T-helper 22 cell (primary cell): Measurements from ENCODE around the gene RGS7.
"Not testable (repeated sequence)": the region's sequence is repeated elsewhere in the genome, so short reads cannot be mapped to it uniquely, and the experiment has no call there.

Experiments used
- DNase-seq: peaks from one replicate; pipeline ENCODE4 v3.0.0-alpha.2; 2020; ENCODE audit warnings: low read depth

RGS7 gene

DNA sequence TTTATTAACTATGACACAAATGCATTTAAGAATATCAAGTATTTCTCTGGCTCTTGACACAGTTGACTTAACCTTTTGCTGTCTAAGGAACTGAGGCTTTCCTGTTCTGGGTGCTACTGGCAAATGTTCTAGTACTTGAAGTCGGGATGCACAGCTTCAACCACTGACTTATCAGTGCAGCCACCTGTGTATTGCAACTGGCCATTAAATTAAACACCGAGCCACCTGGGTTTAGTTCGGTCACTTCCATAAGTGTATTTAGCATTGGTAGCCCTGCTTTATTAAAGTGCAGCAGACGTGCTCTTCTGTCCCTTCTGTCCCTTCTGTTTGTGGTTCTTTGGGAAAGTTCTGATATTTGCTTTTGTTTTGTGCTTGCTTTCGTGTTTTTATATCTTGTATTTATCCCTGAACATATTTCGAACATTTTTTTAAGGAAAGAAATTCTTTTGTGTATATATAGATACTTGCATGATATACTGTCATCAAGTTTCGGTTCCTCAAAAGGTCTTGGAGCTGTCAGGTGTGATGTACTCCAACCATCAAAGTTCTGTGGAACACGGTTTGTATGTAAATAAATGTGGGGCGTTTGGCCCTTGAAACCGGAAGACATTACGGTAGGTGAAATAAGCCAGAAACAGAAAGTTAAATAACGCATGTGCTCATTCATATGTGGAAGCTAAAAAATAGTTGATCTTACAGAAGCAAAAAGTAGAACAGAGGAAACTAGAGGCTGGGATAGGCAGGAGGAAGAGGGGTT is 447.1 kb downstream of the RGS7 start:
- DNase-seq: no peak

GRCh38 chr1:240906477-240906876 is 450.5 kb downstream of the RGS7 start:
- no peak for DNase-seq

GRCh38 chr1:240905225-240905765 is 451.7 kb downstream of the RGS7 start:
- DNase-seq: no peak

GRCh38 chr1:240895424-240895823 is 461.6 kb downstream of the RGS7 start:
- not testable (repeated sequence) for DNase-seq

DNA sequence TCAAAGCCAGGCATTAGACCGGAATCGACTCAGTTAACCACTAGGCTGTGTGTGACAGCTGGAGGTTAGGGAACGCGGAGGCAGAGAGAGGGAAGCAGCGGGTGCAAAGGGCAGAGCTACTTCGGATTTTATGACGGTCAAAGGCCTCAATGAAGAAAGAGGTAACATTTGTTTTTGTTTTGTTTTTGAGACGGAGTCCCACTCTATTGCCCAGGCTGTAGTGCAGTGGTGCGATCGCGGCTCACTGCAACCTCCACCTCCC is 468.3 kb downstream of the RGS7 start:
- no peak for DNase-seq

DNA sequence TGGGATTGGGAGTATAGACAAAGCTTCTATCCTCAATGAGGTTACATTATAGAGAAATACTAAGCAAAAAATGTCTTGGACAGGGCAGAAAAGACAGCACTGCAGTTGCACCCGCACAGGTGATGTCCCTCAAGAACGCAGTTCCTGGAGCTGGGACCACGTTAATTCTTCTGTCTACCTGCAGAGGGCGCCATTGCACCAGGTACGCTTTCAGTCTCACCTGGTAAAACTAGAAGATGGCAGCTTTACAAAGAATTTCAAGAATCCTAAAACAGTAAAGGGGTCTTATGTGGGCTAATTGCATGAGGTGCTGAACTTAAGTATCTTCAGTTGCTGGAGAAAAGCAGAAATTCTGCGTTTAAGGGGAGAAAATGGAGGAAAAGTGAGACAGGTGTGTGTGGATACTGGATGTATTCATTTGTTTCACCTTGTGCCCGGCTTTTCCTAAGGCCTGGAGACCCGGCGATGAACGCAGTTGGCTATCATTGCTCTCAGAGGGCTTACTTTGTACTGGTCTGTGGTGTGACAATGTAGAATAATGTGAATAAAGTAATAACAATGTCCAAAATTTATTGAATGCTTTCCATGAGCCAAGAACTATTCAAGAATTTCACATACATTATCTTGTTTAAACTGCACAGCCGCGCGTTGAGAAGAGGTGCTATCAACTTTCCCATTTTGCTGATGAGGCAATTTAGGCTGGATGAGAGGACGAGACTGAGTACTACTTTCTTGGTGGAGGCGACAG is 468.8 kb downstream of the RGS7 start:
- DNase-seq: no peak

- DNase-seq: no peak
These were observed 473.5 kb downstream of the RGS7 start for GRCh38 chr1:240883490-240883889.

DNA sequence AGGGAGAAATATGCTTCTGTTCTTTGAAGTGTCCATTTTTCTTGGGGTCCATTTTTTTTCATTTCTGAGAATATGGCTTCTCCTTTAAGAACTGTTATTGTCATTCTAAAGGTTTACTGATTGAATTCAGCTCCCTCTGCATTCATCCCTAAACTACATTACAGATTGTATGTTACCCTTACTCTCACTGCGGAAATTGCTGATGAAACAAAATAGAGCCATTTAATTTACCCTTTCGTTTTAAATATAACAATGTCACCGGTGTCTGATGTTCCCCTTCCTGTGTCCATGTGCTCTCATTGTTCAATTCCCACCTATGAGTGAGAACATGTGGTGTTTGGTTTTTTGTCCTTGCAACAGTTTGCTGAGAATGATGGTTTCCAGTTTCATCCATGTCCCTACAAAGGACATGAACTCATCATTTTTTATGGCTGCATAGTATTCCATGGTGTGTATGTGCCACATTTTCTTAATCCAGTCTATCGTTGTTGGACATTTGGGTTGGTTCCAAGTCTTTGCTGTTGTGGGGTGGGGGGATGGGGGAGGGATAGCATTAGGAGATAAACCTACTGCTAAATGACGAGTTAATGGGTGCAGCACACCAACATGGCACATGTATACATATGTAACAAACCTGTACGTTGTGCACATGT is 474.2 kb downstream of the RGS7 start:
- DNase-seq: not testable (repeated sequence)

GRCh38 chr1:240878631-240879030 is 478.4 kb downstream of the RGS7 start:
- no peak for DNase-seq

- no peak for DNase-seq
These were observed 479.4 kb downstream of the RGS7 start for GRCh38 chr1:240877605-240878004.

- DNase-seq: no peak
These were observed 480.9 kb downstream of the RGS7 start for GRCh38 chr1:240876071-240876470.

- no peak for DNase-seq
These were observed 487.9 kb downstream of the RGS7 start for GRCh38 chr1:240869071-240869470.

DNA sequence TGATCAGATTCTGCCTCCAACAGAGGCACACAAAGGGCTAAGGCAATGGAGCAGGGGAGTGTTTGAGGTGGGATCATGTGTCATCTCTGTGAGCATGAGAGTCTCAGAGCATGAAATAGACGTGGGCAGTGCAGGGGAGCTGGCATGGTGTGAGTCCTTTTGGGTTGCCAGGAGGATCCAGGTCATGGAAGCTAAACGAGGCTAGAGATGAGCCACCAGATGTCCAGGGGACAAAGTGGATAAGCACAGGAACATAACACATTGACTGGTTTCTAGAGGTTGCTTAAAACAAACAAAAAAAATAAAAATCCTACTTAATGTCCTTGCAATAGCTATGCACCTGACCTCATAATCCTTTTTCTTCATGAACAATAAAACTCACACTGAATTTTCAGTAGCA is 490.3 kb downstream of the RGS7 start:
- no peak for DNase-seq

- DNase-seq: no peak
These were observed 497.0 kb downstream of the RGS7 start for GRCh38 chr1:240860023-240860422.

- no peak for DNase-seq
These were observed 502.6 kb downstream of the RGS7 start for GRCh38 chr1:240854367-240854766.

- DNase-seq: no peak
These were observed 509.7 kb downstream of the RGS7 start for GRCh38 chr1:240847325-240847724.

GRCh38 chr1:240844486-240844885 is 512.5 kb downstream of the RGS7 start:
- no peak for DNase-seq

DNA sequence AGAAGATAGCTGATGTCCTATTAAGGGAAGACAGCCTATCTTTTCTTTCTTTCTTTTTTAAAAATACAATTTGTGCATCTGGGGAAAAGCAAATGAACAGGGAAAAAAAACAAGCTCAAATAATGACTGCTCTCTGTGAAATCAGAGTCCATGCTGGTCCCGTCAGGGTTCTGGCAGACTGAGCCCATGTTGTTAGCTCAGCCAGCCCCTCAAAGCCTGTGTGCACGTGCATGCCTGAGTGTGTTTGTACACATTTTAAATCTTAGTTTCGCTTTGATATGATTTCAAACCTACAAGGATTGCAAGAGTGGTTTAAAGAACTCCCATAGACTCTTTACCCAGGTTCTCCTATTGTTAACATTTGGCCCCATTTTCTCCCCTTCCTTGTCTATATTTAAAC is 513.2 kb downstream of the RGS7 start:
- DNase-seq: no peak

GRCh38 chr1:240836271-240836670 is 520.7 kb downstream of the RGS7 start:
- DNase-seq: no peak

- DNase-seq: no peak
These were observed 521.7 kb downstream of the RGS7 start for GRCh38 chr1:240835291-240835690.

GRCh38 chr1:240833075-240833474 is 523.9 kb downstream of the RGS7 start:
- DNase-seq: no peak

GRCh38 chr1:240831922-240832321 is 525.1 kb downstream of the RGS7 start:
- no peak for DNase-seq

DNA sequence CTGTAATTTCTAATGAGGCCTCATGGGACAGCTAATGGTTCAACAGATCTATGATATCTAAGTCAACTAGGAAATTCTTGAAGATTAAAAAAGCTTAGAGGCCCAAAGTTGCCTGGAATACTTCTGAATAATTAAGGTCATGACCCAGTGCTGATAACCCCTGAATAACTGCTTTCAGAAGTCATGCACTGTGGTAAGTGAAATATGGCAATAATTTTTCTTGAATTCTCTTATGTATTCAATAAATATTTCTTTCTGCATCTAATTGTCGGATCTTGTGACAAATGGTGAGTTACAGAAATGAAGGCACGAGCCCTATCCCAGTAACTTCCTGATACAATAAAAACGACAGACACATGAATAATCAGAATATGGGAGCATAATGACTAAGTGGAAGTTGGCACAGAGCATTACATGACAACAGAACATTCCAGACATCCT is 525.8 kb downstream of the RGS7 start:
- DNase-seq: no peak
